Left renal pelvis (tissue), 4 donors: Measurements from ENCODE around the gene SYMPK. TPM values are rescaled to one million over a fixed set of nuclear protein-coding genes. Genes with fewer than 3 reads are reported as not detected.

Source experiments
- DNase-seq, 4 donors: peaks; one replicate each; pipeline ENCODE4 v3.0.0-alpha.2; 2013; ENCODE audit warnings: low read depth in 4 of 4, low spot score in 3 of 4
- polyA plus RNA-seq, 4 donors: library from polyadenylated mRNA; unstranded; fragments of 120-200 nt; gene quantifications; one replicate each; pipeline ENCODE4 v1.2.1, GENCODE V29; 2013; ENCODE audit not compliant: insufficient read length in 4 of 4

Gene SYMPK
- polyA plus RNA-seq, 4 donors = 43.0 to 81.4 (median 55.5) TPM

- DNase-seq = peak in 3 of 4 donors; percentile 85 to 92 (median 91)
These were observed 23.7 kb upstream of the SYMPK start for GRCh38 chr19:45886427-45887199.

- DNase-seq = peak in 2 of 4 donors; percentile 84 to 88
These were observed 22.8 kb upstream of the SYMPK start, which contains the start of gene IRF2BP1 for GRCh38 chr19:45885556-45886426. TSS of gene IRF2BP1 (minus strand) at chr19:45886141. CDS start at chr19:45885774, 367 bp downstream.

GRCh38 chr19:45884682-45885555 is 22.0 kb upstream of the SYMPK start:
- no peak for DNase-seq

GRCh38 chr19:45883881-45884681 is 21.1 kb upstream of the SYMPK start:
- no peak for DNase-seq

- DNase-seq = no peak
These were observed 20.6 kb upstream of the SYMPK start for GRCh38 chr19:45883586-45883880.

GRCh38 chr19:45882652-45883585 is 20.0 kb upstream of the SYMPK start:
- DNase-seq = peak in 1 of 4 donors; percentile 70

- no peak for DNase-seq
These were observed 19.1 kb upstream of the SYMPK start for GRCh38 chr19:45881909-45882528.

GRCh38 chr19:45881082-45881908 is 18.3 kb upstream of the SYMPK start:
- no peak for DNase-seq

GRCh38 chr19:45879971-45880370 is 17.0 kb upstream of the SYMPK start:
- no peak for DNase-seq

- no peak for DNase-seq
These were observed 16.1 kb upstream of the SYMPK start for GRCh38 chr19:45879055-45879454.

- no peak for DNase-seq
These were observed 15.3 kb upstream of the SYMPK start for GRCh38 chr19:45878043-45878794.

- DNase-seq = no peak
These were observed 13.7 kb upstream of the SYMPK start for GRCh38 chr19:45876411-45877197.

GRCh38 chr19:45876161-45876410 is 13.1 kb upstream of the SYMPK start:
- DNase-seq = no peak

- no peak for DNase-seq
These were observed 11.6 kb upstream of the SYMPK start for GRCh38 chr19:45874620-45874966.

GRCh38 chr19:45873219-45873772 is 10.3 kb upstream of the SYMPK start:
- DNase-seq = no peak
